GM18858 (cell line): ENCODE measurements around the gene GPR107.

Source experiments
- ATAC-seq: cut with Tn5 transposase; IDR thresholded peaks from one replicate; pipeline ENCODE4 v1.9.1; 2021; ENCODE audit not compliant: unreplicated experiment

The GPR107 gene

DNA sequence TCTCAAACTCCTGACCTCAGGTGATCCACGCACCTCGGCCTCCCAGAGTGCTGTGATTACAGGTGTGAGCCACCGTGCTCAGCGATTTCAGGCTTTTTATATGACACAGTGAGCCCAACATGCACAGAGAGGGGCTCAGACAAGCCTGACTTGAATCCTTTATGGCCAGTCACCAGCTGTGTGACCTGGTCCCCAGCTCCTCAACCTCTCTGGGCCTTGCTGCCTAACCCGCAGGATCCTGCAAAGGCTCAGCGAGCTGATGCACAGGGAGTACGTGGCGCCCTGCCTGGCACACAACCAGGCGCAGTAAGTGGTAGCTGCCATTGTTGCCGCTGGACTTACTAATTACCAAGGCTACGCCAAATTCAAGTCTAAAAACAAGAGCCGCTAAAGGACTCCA, 101.9 kb downstream of the GPR107 start:
- no peak for ATAC-seq

DNA sequence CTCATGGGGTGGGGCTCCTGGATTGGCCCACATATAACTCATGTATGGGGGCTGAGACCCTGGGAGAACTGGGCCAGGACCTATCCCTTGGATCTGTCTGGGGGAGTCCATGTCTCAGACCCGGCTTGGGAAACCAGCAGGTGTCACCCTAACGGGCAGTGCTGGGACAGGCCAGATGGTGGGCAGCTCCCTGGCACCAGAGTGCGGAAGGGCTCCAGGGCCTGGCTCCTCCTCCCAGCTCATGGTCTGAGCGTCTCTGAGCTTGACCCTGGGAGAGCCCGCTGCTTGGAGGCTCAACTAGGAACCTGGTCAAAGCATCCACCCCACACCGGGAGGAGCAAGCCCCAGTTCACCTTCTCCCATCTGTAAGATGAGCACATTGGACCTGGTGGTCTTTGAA, 103.0 kb downstream of the GPR107 start:
- no peak for ATAC-seq

DNA sequence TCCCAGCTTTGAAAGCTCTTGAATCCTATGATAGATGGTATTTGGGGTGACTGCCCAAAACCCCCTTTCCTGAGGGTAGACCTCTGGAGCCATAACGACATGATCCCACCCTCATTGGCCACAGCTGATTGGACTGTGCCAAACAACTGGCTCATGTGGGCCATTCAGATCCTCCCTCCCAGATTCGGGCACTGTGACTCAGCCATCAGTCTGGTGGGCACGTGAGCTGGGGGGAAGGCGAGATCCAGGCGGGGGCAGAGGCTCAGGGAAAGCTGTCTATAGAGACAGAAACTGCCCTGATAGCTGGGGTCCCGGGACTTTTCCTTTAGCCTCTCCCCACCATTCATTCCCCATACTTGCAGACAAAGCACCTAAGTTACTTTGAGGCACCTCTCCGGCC, 103.4 kb downstream of the GPR107 start:
- ATAC-seq = no peak

DNA sequence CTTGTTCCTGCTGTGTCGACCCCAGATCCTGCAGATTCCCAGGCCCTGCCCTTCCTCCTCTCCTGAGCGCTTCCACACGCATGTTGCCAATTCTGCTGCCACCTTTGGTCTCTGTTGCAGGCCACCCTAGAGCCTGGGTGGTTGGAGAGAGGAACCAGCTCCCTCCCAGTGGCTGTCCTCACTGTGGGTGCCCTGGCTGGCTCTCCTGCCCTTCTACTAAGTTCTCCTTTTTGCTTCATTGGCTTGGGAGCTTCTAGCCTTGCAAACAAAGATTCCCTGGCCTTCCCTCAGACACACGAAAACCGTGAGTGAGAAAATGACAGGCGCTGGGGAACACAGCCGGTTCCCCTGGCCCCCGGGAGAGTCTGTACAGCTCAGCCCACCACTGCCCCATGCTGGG, 104.3 kb downstream of the GPR107 start:
- no peak for ATAC-seq

DNA sequence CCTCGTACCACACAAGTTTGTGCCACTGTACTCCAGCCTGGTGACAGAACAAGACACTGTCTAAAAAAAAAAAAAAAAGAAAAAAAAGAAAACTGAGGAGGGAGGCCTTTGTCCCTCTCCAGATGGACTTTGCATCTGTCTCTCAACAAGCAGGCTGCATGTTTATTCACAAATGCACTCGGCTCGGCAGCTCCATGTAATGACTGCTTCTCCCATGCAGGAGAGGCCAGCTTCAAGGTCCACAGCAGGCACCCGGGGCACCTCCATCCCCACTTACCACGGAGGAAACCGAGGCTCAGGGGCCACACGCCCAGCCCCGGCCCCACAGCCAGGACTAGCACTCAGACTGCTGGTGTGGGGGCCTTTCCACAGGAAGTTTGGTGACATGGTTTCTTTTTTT, 105.4 kb downstream of the GPR107 start:
- ATAC-seq = no peak

DNA sequence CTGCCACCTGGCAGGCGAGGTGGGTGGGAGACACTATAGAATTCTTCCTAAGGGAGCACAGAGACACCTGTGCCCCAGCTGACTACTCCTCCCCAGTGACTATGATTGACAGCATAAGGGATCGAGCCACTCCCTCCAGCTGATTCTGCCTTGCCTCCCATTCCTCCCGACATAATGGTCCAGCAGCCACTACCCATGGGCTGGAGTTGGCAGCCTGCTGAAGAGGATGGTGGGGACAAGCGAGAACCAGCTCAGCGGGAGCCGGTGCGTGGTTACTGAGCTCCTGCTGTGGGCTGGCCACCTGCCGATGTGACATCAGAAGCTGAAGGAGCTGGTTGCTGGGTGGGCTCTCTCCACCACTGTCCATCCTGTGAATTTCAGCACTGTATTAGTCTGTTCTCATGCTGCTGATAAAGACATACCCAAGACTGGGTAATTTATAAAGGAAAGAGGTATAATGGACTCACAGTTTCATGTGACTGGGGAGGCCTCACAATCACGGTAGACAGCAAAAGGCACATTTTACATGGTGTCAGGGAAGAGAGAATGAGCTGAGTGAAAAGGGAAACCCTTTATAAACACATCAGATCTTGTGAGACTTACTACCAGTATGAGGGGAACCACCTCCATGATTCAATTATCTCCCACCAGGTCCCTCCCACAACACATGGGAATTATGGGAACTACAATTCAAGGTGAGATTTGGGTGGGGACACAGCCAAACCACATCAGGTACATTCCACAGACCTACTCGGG, 106.4 kb downstream of the GPR107 start:
- no peak for ATAC-seq

DNA sequence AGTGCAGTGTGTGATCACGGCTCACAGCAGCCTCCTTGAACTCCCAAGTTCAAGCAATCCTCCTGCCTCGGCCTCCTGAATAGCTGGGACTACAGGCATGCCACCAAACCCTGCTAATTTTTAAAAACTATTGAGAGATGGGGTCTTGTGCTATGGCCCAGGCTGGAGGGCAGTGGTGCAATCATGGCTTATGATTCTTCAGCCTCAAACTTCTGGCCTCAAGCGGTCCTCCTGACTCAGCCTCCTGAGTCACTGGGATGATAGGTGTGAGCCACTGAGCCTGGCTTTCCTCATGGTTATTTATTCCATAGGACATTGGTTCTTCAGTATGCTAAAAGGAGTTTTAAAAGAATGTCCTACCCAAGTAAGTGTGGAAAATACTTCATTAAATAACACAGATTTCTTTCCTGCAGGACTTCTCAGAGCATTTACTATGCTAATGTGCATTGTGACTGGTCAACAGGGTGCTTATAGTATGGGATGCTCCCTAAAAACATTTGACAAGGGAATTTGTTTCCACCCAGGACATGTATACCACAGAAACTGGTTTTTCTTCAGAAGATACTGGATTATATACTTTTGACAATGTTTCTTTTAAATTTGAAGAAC, 107.3 kb downstream of the GPR107 start:
- no peak for ATAC-seq

DNA sequence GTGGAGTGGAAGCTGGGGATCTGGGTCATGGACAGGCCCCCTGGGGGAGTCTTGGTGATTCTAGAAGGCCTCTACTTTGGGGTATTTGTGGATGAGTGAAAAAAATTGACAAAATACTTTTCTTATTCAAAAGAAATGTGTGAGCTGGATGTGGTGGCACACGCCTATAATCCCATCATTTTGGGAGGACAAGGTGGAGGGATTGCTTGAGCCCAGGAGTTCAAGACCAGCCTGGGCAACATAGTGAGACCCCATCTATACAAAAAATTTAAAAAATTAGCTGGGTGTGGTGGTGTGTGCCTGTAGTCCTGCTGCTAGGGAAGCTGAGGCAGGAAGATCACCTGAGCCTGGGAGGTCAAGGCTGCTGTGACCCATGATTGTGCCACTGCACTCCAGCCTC, 111.9 kb downstream of the GPR107 start:
- no peak for ATAC-seq

DNA sequence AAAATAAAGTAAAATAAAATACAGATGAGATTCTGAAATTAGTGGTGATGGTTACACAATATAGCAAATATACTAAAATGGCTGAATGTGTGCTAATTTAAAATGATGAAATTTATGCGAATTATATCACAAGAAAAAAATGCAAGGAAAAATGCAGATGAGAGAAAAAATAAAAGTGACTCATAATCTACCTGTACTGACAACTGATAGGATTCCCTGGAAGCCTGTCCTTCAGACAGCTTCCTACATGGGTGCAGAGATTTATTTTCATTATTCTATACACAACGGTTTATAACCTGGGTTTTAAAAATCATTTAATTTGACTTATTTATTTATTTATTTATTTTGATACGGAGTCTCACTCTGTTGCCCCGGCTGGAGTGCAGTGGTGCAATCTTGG, 112.7 kb downstream of the GPR107 start:
- no peak for ATAC-seq

DNA sequence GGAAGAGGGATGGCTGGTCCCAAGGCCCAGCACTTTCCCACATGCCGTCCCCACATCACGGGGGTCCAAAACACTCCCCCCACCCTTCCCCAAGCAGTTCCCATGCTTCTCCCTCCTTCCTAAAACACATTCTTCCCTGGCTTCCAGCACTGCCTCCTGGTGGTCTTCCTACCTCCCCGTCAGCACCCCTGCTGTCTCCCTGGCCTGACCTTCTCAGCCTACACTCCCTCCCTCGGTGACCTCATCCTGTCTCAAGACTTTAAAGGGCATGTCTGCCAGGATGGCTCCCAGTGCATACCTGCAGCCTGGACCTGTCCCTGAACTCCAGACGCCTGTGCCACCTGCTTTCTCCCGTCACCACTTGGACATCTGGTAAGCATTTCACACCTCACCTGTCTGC, 114.2 kb downstream of the GPR107 start:
- no peak for ATAC-seq

DNA sequence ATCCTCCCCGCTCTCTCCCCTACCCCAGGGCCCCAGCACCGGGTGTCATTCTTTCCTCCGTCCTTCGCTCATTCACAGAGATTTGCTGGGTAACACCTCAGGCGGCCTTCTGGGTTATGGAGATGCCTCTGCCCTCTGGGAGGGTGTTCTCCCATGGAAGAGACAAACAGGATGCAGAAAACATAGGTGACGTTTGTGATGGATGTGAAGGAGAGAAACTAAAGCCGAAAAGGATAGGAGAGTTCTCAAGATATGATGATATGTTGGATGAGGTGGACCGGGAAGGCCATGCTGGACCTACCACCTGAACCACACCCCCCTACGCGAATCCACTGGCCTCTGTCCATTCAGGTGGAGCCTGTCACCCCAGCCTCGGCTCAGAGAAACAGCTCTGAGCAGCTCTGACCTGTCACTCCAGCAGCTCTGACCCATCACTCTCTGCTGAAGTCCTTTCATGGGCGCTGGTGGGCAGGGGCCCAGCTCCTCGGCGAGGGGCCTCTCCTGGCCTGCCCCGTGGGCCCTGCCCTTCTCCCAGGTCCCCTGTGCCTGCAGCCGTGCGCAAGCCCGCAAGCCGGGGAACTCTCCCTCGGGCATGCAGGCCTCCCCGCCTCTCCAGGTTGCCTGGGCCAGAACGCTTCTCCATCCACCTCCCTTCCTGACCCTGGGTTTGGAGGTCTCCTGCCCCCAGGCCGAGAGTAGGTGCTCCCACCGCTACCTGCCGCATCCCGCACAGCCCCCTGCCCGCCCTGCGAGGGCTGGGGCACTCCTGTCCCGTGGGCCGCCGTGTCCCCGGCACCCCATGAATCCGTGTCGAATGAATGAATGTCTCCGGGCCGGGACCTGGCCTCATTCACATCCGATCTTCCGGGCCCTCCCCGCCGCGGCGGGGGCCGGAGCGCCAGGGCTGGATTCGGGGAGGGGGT, 117.8 kb downstream of the GPR107 start:
- ATAC-seq = no peak

DNA sequence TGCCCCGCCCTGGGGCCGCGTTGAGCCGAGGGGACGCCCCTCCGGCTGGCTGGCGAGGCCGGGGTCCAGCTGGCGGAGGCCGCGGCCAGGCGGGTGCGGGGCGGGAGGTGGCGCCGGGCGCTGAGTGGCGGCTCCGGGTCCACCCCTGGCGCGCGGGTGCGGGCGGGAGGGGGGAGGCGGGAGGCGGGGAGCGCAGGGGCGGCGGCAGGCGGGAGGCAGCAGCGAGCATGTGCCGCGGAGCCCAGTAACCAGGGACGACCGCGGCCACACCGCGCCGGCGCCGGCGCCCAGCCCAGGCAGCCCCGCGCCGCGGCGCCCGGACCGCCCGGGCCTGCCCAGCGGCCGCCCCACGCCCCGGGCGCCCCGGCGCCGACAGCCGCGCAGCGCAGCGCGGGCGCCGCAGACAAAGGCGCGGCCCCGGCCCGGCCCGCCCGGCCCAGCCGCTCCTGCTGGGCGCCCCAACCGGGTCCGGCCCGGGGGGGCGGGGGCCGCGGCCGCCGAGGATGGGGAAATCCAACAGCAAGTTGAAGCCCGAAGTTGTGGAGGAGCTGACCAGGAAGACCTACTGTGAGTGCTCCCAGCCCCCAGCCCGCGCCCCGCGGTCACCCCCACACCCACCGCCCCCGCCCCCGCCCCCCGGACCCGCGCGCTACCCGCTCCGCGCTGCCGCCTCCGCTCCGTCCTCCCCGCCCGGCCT, 118.6 kb downstream of the GPR107 start, which contains the start of gene NCS1:
NCS1 (plus strand) TSS at position 244 of the 697 bp plus-strand sequence; CDS start at position 504, 260 bp downstream.
- ATAC-seq = no peak

DNA sequence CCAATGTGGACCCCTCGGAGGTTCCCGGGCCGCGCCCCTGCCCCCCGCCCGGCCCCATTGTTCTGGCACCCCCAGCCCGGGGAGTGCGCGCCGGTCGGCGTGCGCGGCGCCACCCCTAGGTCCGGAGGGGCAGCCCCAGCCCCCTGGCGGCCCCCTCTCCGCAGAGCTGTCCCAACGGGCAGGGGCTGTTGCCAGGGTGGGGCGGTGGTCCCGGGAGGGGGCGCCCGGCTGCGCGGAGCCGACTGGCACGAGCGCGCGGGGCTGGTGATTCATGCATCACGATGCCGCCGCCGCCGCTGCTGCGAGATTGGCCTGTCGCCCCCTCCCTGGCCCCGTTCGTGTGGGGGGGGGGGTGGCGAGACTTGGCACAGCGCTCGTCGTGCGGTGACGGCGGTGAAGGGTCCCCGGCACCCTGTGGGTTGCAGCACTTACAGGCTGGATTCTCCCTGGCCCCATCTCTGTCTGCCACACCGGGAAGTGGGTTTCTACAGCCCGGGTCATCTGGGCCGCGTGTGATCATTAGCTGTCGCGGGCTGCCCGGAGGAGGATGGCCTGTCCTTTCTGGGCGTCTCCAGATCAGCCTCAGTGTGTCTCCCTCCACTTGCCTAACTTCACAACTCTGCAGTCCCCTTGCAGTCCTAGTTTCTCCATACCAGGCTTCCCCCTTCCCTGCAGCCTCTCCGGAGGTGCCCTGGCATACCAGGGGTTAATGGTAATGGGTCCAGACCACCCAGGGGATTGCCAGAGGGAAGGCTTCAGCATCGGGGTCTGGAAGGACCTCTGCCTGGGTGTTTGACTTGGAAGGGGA, 119.4 kb downstream of the GPR107 start:
- no peak for ATAC-seq

DNA sequence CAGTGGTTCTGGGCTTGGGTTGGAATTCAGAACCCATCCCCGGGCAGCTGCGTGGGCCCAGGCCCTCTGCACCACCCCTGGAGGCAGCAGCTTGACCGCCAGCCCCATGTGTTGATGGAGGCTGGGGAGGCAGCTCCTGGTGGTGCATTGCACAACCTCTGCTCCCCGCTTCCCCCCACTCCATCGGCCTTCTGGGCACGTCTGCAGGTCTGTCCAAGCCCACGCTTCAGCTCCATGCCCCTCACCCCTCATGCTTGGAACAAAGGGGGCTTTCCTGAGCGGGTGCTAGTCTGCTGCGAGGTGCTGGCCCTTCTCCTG, 119.9 kb downstream of the GPR107 start:
- no peak for ATAC-seq

DNA sequence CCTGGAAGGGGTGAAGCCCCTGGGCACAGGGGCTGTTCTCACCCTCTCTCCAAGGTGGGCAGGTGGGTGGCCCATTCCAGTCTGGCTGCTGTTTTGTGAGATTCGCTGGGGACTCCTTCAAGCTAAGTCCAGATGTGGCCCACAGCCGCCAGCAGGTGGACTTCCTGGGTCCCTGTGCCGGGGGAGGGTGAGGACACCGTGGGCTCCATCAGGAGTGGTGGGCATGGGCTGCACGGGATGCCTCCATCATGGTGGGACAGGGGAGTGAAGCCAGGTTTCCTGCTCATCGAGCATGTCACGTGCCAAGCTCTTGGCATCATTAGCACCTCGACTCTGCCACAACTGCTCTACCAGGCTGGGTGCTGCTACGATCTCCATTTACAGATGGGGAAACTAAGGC, 120.3 kb downstream of the GPR107 start:
- ATAC-seq = no peak

DNA sequence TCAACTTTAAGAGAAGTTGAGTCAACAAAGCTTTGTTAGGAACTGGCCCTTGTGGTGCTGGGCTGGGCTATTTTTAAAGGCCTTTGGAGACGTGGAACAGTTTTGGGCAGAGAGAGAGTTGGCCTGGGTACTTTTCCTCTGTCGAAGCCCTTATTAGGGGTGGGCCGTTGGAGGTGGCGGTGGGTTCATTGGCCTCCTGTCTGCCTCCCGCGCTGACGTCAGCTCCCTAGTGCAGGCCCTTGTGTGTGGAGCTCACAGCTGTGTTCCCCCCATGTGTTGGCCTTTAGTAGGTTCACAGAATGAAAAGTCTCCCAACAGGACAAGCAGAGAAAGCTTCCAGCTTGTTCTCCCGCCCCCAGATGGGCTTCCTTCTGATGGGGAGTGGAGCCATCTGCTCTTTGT, 121.2 kb downstream of the GPR107 start:
- no peak for ATAC-seq

DNA sequence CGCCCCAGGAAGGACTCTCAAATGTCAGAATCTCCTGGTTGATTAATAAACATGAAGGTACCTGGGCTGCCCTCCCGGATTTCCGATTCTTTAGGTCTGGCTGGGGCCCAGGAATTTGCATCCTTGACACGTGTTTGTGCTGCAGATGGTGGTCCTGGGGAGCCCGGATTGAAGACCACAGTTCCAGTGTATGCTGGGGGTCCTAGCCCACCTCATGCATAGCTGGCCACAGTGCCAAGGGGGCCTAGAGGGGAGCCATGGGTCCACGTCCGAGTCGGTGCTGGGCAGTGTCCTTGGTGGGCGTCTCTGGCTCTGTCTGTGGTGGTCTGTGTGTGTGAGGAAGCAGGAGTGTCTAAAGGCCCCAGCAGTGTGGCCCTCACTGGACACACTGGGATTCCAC, 121.6 kb downstream of the GPR107 start:
- no peak for ATAC-seq

DNA sequence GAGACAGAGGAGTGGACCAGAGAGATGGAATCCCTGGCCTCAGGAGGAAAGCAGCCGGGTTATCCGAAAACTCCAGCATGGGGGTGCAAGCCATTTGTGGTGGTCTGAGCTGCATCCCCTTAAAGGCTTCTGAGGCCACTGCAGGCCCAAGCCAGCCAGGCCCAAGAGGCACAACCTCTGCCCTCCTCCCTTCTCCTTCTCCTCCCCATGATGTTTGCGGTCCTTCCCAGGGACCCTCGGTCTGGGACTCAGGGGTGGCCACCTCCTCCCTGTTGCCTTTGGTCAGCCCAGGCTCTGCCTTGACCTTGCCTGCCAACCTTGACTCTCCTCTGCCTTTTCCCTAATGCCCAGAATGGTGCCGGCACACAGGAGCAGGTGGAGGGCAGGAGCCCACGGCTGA, 123.1 kb downstream of the GPR107 start:
- no peak for ATAC-seq

DNA sequence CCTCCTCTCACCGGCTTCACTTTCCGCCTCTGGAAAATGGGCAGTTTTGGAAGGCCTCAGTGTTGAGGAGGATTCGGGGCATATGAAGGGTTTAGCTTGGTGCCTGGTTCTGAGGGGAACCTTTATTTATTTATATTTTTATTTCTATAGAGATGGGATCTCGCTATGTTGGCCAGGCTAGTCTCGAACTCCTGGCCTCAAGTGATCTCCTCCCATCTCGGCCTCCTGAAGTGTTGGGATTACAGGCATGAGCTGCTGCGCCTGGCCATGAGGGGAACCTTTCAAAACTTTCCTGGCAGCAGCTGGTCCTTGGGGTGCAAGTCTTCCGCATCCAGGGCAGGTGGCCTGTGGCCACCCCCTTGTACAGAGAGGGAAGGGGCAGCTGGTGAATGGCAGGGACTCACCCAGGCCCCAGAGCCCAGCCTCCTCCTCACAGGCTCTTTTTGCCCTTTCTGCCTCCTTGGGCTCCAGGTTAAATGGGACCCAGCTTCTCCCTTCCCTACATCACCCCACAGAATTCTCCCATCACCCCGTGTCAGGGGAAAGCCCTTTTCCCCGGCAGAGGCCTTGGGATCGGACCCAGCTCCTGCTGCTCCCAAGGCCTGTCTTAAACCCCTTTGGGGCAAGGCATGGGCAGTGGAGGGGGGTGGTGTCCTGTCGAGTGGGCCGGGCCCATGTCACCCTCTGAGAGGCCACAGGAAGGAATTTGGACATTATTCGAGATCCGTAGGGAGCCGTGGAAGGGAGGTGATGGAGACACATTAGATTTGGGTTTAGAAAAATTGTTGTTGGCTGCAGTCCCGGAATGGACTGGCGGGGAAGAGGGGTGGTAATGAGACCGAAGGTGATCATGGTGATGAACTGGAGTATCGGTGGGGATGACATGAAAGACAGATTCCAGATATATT, 124.4 kb downstream of the GPR107 start:
- ATAC-seq = no peak
